ENCODE data around the gene PLCG1.

PLCG1 gene

GRCh38 chr20:41142245-41142644, 4.9 kb downstream of the PLCG1 start:
- no peak for DNase-seq (ENCODE audit: low read depth in 2 of 2)

GRCh38 chr20:41142919-41143318, 5.6 kb downstream of the PLCG1 start:
- no peak for DNase-seq (ENCODE audit: low read depth in 2 of 2)

- DNase-seq (ENCODE audit: low read depth in 2 of 2) = no peak
Observed at GRCh38 chr20:41143354-41143753, 6.0 kb downstream of the PLCG1 start.

DNA sequence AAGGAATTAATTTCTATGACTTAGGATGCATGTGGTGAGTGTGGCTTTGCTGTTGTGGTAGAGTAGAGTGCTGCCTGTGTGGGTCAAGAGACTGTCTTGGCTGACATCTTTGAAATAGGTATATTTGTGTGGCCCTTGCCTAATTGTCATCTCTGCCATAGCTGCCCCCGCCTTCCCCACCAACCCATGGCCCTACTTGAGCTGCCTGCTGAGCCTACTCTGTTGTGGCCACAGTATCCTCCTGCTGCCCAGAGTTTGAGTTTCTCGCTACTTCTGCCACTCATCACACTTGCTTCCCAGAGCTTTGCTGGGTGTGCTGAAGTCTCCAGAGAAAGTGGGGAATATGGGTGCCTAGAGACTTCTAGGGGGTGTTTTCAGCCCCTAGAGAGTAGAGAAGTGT, 8.0 kb downstream of the PLCG1 start:
- DNase-seq (ENCODE audit: low read depth in 2 of 2) = no peak

DNA sequence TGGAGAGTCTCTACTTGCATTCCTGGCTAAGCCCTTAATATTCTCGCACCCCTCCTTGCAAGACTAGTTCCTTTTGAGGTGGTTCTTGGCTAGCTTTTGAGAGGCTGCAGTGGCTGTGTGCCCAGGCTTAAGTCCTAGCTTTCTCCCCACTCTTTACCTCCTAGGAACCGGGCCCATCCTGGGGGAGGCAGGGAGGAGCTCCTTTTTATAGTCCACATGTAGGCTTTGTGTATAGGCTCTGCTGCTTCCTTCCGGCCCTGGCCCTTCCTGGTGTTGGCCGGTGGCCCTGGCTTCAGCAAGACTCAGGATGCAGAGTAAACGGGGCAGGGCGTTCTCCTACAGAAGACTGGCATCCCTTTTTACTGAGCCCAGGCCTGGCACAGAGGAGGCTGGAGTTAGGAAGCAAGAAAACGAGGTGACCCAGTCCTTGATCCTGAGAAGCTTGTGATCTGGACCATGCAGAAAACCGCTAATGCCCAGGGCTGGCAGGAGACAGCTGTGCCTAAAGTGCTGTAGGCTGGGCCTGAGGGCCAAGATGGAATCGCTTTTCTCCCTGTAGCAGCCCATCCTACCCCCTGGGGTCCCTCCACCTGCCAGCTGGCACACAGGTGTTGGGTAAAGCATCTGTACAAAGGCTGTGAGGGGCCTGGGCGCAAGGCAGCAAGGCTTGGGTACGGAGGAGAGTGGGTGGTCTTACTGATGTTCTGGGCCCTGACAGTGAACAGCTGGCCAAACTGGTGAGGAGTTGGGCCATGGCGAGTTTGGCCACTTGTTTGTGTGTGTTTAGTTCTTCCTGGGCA, 8.7 kb downstream of the PLCG1 start:
- DNase-seq (ENCODE audit: low read depth in 2 of 2) = no peak

DNA sequence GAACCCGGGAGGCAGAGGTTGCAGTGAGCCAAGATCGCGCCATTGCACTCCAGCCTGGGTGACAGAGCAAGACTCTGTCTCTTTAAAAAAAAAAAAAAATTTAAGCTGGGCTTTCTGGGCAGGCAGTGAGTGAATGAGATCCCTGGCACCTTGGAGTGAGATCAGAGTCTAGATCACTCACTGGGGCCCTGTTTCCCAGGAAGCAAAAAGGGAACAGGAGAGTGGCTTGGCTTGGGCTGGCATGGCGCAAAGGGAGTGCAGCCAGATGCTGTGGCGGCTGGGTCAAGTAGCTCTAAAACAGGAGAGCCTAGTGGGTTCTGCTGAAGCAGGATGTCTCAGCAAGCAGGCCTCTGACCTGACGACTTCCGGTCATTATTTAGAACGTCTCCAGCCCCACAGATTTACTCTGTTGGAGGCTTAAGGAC, 10.4 kb downstream of the PLCG1 start:
- DNase-seq (ENCODE audit: low read depth in 2 of 2) = no peak

DNA sequence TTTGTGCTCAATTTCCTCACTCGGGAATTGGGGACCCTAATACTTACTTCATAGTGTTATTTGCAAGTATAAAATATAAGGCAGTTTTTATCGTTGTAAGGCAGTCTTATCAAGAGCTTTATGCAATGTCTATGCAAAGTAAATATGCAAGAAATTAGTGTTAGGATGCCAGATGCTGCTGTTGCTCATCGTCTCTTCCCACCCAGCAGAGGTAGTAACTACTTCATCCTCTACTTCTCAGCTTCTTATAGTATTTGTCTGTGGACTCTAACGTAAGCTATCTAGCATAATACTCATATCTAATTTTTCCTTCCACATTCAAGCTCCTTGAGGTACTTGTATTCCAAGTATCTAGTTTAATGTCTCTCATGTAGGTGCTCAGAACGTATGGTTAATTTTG, 11.6 kb downstream of the PLCG1 start:
- DNase-seq (ENCODE audit: low read depth in 2 of 2) = no peak

- DNase-seq (ENCODE audit: low read depth in 2 of 2) = no peak
Observed at GRCh38 chr20:41150664-41151063, 13.3 kb downstream of the PLCG1 start.

DNA sequence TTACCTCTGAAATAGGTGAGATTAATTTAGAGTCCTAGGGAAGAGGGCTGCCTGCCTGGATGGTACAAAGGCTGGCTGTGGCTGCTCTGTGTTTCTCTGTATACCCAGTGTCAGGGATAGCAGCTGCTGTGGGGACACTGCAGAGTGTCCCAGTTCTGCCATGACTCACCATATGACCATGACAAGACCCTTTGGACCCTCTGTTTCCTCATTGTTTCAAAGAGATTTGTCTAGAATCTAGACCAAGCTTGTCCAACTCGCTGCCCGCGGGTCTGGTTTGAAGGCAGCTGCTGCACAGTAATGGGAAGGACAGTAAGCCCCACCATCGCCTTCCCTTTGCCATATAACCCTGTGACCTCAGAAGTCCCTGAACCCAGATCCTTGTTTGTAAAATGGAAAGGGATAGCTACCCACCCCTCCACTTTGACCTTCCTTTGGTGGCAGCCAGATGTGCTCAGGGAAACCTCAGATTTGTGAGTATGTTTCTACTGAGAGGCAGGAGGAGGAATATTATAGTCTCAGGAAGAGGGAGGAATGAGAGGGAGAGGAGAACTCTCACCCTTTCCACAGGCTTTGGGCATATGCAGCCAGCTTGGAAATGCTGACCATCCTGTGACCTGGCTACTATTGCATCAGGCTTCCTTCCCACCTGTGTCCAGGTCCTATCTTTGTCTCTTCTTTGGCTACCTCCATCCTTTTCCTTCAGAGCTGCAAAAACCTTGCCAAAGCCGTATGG, 14.0 kb downstream of the PLCG1 start:
- no peak for DNase-seq (ENCODE audit: low read depth in 2 of 2)

GRCh38 chr20:41152108-41152757, 14.9 kb downstream of the PLCG1 start:
- DNase-seq (ENCODE audit: low read depth in 2 of 2) = no peak

GRCh38 chr20:41154436-41155176, 17.3 kb downstream of the PLCG1 start:
- no peak for DNase-seq (ENCODE audit: low read depth in 2 of 2)

DNA sequence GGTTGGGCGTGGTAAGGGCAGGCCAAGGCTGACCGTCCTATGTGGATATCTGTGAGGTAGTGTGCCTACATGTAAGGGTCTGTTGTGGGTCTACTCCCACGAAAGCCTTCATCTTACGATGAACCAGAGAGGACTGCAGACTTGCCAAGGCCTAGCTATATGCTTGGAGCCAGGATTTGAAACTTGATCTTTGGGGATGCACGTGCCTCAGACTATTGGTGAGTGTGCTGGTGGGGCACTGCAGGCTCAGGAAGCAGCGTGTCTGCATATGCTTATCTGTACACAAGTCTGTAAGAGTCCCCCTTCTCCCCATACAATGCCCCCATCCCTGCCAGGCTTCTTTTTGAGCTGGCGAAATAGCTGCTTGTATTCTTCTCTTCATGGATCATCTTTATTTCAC, 17.9 kb downstream of the PLCG1 start:
- DNase-seq (ENCODE audit: low read depth in 2 of 2) = no peak

DNA sequence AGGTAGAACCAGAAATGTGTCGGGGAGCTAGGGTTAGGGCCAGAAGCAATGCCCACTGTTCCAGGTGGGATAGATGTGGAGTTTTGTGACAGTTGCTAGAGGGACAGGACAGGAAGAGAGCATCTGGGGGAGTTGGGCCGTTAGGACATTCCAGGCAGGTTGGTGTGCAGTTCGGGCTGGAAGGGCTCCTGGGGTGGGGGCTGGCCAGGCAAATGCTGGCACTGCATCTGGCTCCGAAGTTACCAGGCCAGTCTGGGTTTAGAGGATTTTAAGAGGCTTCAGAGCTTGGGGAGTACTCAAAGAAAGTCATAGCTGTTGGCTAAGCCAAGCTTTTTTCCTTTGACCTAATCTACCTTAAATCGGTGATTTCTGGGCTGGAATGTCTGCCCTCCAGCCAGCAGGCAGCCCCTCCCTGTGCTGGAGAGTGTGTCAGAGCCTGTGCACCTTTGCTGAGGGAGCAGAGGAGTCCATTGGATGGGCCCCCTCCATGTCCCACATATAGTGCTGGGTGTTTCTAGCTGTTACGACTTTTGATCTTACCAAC, 20.8 kb downstream of the PLCG1 start:
- DNase-seq (ENCODE audit: low read depth in 2 of 2) = no peak

DNA sequence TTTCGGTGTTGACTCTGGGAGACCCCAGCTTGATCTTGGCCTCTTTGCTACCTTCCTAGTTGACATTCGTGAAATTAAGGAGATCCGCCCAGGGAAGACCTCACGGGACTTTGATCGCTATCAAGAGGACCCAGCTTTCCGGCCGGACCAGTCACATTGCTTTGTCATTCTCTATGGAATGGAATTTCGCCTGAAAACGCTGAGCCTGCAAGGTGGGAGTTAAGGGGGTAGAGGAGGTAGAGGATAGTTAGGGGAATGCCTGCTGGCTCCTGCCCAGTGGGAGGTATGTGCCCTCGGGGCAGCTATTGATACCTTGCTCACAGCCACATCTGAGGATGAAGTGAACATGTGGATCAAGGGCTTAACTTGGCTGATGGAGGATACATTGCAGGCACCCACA, 22.2 kb downstream of the PLCG1 start:
- DNase-seq (ENCODE audit: low read depth in 2 of 2) = no peak

DNA sequence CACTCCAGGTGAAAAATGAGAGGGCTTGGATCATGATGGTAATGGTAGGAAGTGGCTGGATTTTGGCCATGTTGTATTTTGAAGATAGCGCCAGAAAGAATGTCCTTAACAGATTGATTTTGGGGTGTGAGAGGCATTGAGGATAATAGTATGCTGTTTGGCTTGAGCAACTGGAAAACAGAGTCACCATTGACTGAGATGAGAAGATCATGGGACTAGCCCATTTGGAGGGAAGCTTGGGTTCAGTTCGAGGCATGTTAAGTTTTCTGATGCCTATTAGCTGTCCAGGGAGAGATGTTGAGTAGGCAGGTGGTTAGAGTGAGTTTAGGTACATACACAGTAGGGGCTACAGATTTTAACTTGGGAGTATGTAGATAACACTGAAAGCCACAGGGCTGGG, 23.3 kb downstream of the PLCG1 start:
- DNase-seq (ENCODE audit: low read depth in 2 of 2) = no peak

DNA sequence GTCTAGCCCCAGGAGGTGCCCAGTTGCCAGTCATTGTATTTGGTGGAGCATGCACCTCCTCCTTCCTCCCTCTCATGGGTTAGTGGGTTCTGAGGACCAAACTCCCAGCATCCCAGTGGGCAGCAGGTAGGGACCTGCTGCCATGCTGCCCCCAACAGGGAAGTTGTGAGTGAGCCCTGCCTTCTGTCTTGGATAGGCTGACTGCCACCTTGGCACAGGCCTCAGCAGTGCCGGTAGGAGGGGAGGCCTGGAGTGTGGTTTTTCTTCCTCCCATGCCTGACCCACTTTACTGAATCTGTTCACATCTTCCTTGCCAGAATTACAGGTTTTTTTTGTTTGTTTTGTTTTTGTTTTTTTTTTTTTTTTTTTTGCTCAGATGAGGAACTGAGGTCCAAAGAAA, 24.5 kb downstream of the PLCG1 start:
- no peak for DNase-seq (ENCODE audit: low read depth in 2 of 2)

GRCh38 chr20:41162396-41162795, 25.1 kb downstream of the PLCG1 start:
- no peak for DNase-seq (ENCODE audit: low read depth in 2 of 2)

- DNase-seq (ENCODE audit: low read depth in 2 of 2) = no peak
Observed at GRCh38 chr20:41163821-41164220, 26.5 kb downstream of the PLCG1 start.

- no peak for DNase-seq (ENCODE audit: low read depth in 2 of 2)
Observed at GRCh38 chr20:41165001-41165882, 27.9 kb downstream of the PLCG1 start.

DNA sequence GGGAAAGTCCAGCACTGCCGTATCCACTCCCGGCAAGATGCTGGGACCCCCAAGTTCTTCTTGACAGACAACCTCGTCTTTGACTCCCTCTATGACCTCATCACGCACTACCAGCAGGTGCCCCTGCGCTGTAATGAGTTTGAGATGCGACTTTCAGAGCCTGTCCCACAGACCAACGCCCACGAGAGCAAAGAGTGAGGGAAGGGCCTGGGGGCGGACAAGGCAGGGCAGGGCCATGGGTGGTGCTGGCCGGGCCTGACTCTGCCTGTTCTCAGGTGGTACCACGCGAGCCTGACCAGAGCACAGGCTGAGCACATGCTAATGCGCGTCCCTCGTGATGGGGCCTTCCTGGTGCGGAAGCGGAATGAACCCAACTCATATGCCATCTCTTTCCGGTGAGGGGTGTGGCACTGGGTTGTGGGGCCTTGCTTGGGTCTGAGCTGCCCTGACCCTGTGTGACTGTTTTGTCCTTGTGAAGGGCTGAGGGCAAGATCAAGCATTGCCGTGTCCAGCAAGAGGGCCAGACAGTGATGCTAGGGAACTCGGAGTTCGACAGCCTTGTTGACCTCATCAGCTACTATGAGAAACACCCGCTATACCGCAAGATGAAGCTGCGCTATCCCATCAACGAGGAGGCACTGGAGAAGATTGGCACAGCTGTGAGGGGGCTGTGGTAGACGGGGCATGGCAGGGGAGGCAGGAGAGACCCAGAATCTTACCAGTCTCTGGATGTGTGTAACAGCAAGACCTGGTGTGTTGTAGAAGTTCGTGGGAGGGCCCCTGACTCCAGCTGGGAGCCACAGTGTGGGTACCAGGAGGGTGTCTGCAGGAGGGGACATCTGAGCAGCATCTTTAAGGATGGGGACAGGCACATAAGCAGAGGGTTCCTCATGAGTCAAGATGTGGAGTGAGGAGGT, 29.1 kb downstream of the PLCG1 start:
- no peak for DNase-seq (ENCODE audit: low read depth in 2 of 2)

Data from stimulated activated CD4-positive, alpha-beta T cell treated with anti-CD3 and anti-CD28 coated beads, Interleukin-4, amount 100 ng/mL, for 48 hours (primary cell).